GM12878 (cell line): ENCODE results near the gene THUMPD3.
A peak's percentile ranks its signal among the peaks of the same experiment; 100 is the strongest.

Experiments
- CEBPB ChIP-seq, 2 experiments: fragments of 150-350 bp in 1 of 2; IDR thresholded peaks; 2 replicates each; pipeline ENCODE4 v1.6.1; 2012 to 2014; ENCODE audit warnings: low read depth in 2 of 2, low read length in 2 of 2, borderline replicate concordance in 1 of 2, inconsistent platforms in 1 of 2
- EED ChIP-seq: sonication (generic); IDR thresholded peaks from 2 replicates; pipeline ENCODE4 v1.6.1; 2016; ENCODE audit warnings: antibody characterized with exemption, low read depth
- EP300 ChIP-seq, 2 experiments: fragments of 150-350 bp in 1 of 2; IDR thresholded peaks; 2 replicates each; pipeline ENCODE4 v1.6.1; 2011 to 2012; ENCODE audit warnings: low read depth in 2 of 2, low read length in 2 of 2, borderline replicate concordance in 1 of 2, improper control_type of control experiment in 1 of 2, inconsistent platforms in 1 of 2; ENCODE audit not compliant: control insufficient read depth in 1 of 2
- POLR2A ChIP-seq: IDR thresholded peaks from 2 replicates; pipeline ENCODE4 v1.6.1; 2011; ENCODE audit warnings: low read depth, mild to moderate bottlenecking, low read length
- TAF1 ChIP-seq: IDR thresholded peaks from 2 replicates; pipeline ENCODE4 v1.6.1; 2011; ENCODE audit warnings: mild to moderate bottlenecking, low read depth, low read length, borderline replicate concordance
- ZNF217 ChIP-seq: fragments of 450-650 bp; IDR thresholded peaks from 2 replicates; pipeline ENCODE4 v1.6.1; 2017; ENCODE audit warnings: antibody characterized with exemption, mild to moderate bottlenecking

DNA sequence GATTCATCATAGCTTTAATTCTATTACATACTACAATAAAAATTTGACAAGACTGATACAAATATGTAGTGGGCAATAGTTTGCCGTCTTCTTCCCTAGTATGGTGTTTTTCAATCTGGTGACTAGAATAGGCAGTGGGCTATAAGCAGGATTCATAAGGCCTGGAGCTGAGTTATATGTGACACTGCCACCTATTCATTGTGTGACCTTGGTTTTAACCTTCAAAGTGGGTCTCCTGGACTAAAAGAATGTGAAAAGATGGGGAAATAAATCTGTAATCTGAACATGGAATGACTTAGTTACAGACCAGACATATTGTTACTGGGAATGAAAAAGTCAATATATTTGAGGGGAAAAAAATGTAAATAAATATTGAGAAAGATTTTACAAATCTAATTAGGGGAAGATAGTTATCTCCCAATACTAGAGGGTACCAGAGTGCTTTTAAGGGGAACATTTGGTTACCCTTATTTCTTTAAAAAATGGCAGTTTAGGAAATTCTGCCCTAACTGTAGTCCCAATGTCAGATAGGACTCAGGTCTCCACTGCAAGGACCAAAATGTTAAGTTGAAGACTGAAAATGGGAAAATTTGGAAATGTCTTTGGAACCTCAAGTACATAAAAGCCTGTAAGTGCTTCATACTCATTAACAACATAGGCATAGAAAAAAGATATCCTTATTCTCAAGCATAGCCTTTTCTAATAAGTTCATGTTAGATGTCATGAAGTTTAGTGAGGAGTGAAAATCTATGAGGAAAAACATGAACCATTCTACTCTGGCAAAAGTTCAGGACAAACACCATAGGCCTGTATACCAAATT is 23.9 kb downstream of the THUMPD3 start:
- TF ChIP-seq TAF1 (no peak), EED (no peak), CEBPB (IDR thresholded peaks at IDR 0.05; ENCODE audit: borderline replicate concordance in 1 of 2, low read depth in 2 of 2, low read length in 2 of 2) (no peak), EP300 (IDR thresholded peaks at IDR 0.05; ENCODE audit: borderline replicate concordance in 1 of 2, control insufficient read depth in 1 of 2, low read depth in 2 of 2, low read length in 2 of 2) (no peak), ZNF217 (no peak), POLR2A (0 out of 2 replicates have a peak, but pooled peaks have one; percentile 16)
